Measurements from ENCODE around the gene AP1M1. TPM values are rescaled to one million over a fixed set of nuclear protein-coding genes. Genes with fewer than 3 reads are reported as not detected.

AP1M1 gene
- total RNA-seq, 3 donors from 2014 or later = 43.3 to 123 (median 75.7) TPM

GRCh38 chr19:16226878-16227836, 29.4 kb downstream of the AP1M1 start:
- H3K36me3 ChIP-seq = no peaks in the 10 kb centered on the region
- H3K4me3 ChIP-seq = no peak overlapping the region
- DNase-seq (ENCODE audit: low spot score in 2 of 2) = no peak
- intact Hi-C loops (cut with DNase I; ENCODE audit: low total_unique reads) = no loop called here
- no peak for TF ChIP-seq POLR2A (IDR thresholded peaks at IDR 0.05)
- TF ChIP-seq CTCF (IDR thresholded peaks at IDR 0.05) = no peak
- TF ChIP-seq POLR2AphosphoS5 (IDR thresholded peaks at IDR 0.05) = no peak
- no peaks in the 10 kb centered on the region for H3K27me3 ChIP-seq
- H3K4me1 ChIP-seq = no peaks in the 10 kb centered on the region
- H3K9me3 ChIP-seq = peaks cover 0 to 4% of the 10 kb centered on the region in 2 donors
- H3K27ac ChIP-seq = no peak overlapping the region

- no peaks in the 10 kb centered on the region for H3K4me1 ChIP-seq
- H3K36me3 ChIP-seq = no peaks in the 10 kb centered on the region
- TF ChIP-seq CTCF (IDR thresholded peaks at IDR 0.05) (no peak), POLR2AphosphoS5 (IDR thresholded peaks at IDR 0.05) (no peak), POLR2A (IDR thresholded peaks at IDR 0.05) (no peak)
- H3K9me3 ChIP-seq = no peaks in the 10 kb centered on the region
- intact Hi-C loops (cut with DNase I; ENCODE audit: low total_unique reads) = no loop called here
- no peak overlapping the region for H3K27ac ChIP-seq
- no peak overlapping the region for H3K4me3 ChIP-seq
- H3K27me3 ChIP-seq = no peaks in the 10 kb centered on the region
- DNase-seq (ENCODE audit: low spot score in 2 of 2) = no peak
These were observed 30.3 kb downstream of the AP1M1 start for GRCh38 chr19:16227837-16228636.

- no peak overlapping the region for H3K4me3 ChIP-seq
- H3K36me3 ChIP-seq = no peaks in the 10 kb centered on the region
- no peaks in the 10 kb centered on the region for H3K27me3 ChIP-seq
- no peaks in the 10 kb centered on the region for H3K4me1 ChIP-seq
- no peaks in the 10 kb centered on the region for H3K9me3 ChIP-seq
- TF ChIP-seq CTCF (IDR thresholded peaks at IDR 0.05) = no peak
- no peak for TF ChIP-seq POLR2A (IDR thresholded peaks at IDR 0.05)
- TF ChIP-seq POLR2AphosphoS5 (IDR thresholded peaks at IDR 0.05) = no peak
- intact Hi-C loops (cut with DNase I; ENCODE audit: low total_unique reads) = loop anchor here (1.0 kb wide), 1 partner anchor 8 kb away; no protein-coding TSS in a partner anchor
- no peak overlapping the region for H3K27ac ChIP-seq
- no peak for DNase-seq (ENCODE audit: low spot score in 2 of 2)
These were observed 31.1 kb downstream of the AP1M1 start for GRCh38 chr19:16228637-16229321.

- H3K27me3 ChIP-seq = no peaks in the 10 kb centered on the region
- H3K4me1 ChIP-seq = no peaks in the 10 kb centered on the region
- H3K4me3 ChIP-seq = no peak overlapping the region
- no peak for TF ChIP-seq POLR2A (IDR thresholded peaks at IDR 0.05)
- TF ChIP-seq POLR2AphosphoS5 (IDR thresholded peaks at IDR 0.05) = no peak
- no peak for TF ChIP-seq CTCF (IDR thresholded peaks at IDR 0.05)
- intact Hi-C loops (cut with DNase I; ENCODE audit: low total_unique reads) = loop anchor here (1.0 kb wide), 1 partner anchor 9 kb away; no protein-coding TSS in a partner anchor
- H3K9me3 ChIP-seq = no peaks in the 10 kb centered on the region
- H3K27ac ChIP-seq = no peak overlapping the region
- no peak for DNase-seq (ENCODE audit: low spot score in 2 of 2)
- H3K36me3 ChIP-seq = no peaks in the 10 kb centered on the region
These were observed 31.6 kb downstream of the AP1M1 start for GRCh38 chr19:16229322-16229641.
